Keratinocyte (primary cell): ENCODE data around the gene C10orf90.

Experiments used
- EZH2 ChIP-seq: IDR thresholded peaks from one replicate; pipeline ENCODE4 v1.6.1; 2012; ENCODE audit warnings: inconsistent platforms, mild to moderate bottlenecking, low read length, moderate library complexity
- TF ChIP-seq, protein P1 (sequence below), 3 experiments: IDR thresholded peaks in 1 of 3; conservative IDR thresholded peaks in 1 of 3; optimal IDR thresholded peaks in 1 of 3; 2 replicates in 2 of 3; 3 replicates in 1 of 3; pipeline versions ENCODE3 to v1.5.1; 2011; ENCODE audit warnings: low read length in 3 of 3, mild to moderate bottlenecking in 3 of 3, moderate library complexity in 2 of 3, control low read depth in 1 of 3, inconsistent platforms in 1 of 3; ENCODE audit not compliant: insufficient read depth in 2 of 3; ENCODE audit errors: extremely low read depth in 1 of 3

- TF ChIP-seq, protein P1, sequence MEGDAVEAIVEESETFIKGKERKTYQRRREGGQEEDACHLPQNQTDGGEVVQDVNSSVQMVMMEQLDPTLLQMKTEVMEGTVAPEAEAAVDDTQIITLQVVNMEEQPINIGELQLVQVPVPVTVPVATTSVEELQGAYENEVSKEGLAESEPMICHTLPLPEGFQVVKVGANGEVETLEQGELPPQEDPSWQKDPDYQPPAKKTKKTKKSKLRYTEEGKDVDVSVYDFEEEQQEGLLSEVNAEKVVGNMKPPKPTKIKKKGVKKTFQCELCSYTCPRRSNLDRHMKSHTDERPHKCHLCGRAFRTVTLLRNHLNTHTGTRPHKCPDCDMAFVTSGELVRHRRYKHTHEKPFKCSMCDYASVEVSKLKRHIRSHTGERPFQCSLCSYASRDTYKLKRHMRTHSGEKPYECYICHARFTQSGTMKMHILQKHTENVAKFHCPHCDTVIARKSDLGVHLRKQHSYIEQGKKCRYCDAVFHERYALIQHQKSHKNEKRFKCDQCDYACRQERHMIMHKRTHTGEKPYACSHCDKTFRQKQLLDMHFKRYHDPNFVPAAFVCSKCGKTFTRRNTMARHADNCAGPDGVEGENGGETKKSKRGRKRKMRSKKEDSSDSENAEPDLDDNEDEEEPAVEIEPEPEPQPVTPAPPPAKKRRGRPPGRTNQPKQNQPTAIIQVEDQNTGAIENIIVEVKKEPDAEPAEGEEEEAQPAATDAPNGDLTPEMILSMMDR (optimal IDR thresholded peaks at IDR 0.05 in 1 of 3, IDR thresholded peaks at IDR 0.05 in 1 of 3, conservative IDR thresholded peaks at IDR 0.05 in 1 of 3; ENCODE audit: extremely low read depth in 1 of 3, insufficient read depth in 2 of 3, low read length in 3 of 3): no peak
- TF ChIP-seq EZH2: no peak
Observed at GRCh38 chr10:126702181-126702580, 31.7 kb upstream of the C10orf90 start.
